ENCODE measurements around the gene HSPA12B.

Gene HSPA12B

GRCh38 chr20:3794701-3795420 is 62.4 kb downstream of the HSPA12B start:
- Histone ChIP-seq H3K27ac (ENCODE audit: low read depth, low read length, severe bottlenecking) (no peak overlapping the region), H3K4me3 (ENCODE audit: extremely low read depth, insufficient read depth, low read length, poor library complexity, severe bottlenecking) (no peak overlapping the region), H3K4me1 (ENCODE audit: control insufficient read depth, insufficient read depth, low read length, poor library complexity, severe bottlenecking) (peaks cover 21% of the 10 kb centered on the region), H3K36me3 (ENCODE audit: control insufficient read depth, insufficient read depth, low read length) (no peaks in the 10 kb centered on the region), H3K9me3 (ENCODE audit: control insufficient read depth, low read length) (no peaks in the 10 kb centered on the region)
- 87 to 94% methylated on average over 19 to 21 of the region's 25 CpGs for WGBS, 2 experiments (ENCODE audit: insufficient coverage in 2 of 2)

DNA sequence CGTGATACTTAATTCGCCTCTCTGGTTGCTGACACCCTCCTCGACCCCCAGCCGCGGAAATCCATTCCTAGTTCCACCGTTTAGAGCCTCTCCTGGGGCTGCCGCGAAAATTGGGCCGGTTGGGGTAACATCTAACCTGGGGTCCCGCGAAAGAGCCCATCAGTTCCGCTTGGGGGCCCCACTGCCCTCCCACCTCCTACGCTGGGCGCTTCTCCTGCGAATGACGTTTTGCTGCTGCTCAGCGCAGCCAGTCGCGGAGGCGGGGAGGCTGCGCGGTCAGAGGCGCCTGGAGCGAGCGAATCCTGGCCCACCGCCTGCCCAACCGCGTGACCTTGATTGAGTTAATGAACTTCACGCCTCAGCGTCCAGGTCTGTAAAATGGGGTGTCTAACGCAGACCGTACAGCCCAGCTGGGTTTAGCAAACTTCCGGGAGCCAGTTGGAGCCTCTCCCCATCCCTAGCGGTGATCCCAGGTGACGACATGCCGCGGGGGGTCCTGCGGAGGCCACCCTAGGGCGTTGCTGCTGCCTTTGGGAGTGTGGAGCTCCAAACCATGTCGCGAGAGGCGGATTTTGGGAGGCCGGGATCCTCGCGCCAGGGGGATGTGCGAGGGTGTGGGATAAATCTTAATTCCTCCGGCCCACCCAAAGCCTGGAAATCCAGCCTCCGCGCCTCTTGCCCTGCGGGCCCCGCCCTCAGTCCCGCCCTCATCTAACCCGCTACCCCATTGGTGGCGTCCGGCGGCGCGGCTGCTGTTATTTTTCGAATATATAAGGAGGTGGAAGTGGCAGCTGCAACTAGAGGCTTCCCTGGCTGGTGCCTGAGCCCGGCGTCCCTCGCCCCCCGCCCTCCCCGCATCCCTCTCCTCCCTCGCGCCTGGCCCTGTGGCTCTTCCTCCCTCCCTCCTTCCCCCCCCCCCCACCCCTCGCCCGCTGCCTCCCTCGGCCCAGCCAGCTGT is 63.3 kb downstream of the HSPA12B start, which contains the start of gene CDC25B:
Gene CDC25B, plus strand, starts transcription at position 800 of the 958 bp plus-strand sequence. CDS start 222 bp downstream, outside the sequence.
- Histone ChIP-seq H3K4me1 (ENCODE audit: control insufficient read depth, insufficient read depth, low read length, poor library complexity, severe bottlenecking) (peaks cover 25% of the 10 kb centered on the region), H3K27ac (ENCODE audit: low read depth, low read length, severe bottlenecking) (peak within 1 kb of the TSS; percentile 51), H3K36me3 (ENCODE audit: control insufficient read depth, insufficient read depth, low read length) (peaks cover 6% of the 10 kb centered on the region), H3K4me3 (ENCODE audit: extremely low read depth, insufficient read depth, low read length, poor library complexity, severe bottlenecking) (peak within 1 kb of the TSS; percentile 55), H3K9me3 (ENCODE audit: control insufficient read depth, low read length) (no peaks in the 10 kb centered on the region)
- WGBS, 2 experiments (ENCODE audit: insufficient coverage in 2 of 2) = 2 to 5% methylated on average over 40 of the region's 69 CpGs

DNA sequence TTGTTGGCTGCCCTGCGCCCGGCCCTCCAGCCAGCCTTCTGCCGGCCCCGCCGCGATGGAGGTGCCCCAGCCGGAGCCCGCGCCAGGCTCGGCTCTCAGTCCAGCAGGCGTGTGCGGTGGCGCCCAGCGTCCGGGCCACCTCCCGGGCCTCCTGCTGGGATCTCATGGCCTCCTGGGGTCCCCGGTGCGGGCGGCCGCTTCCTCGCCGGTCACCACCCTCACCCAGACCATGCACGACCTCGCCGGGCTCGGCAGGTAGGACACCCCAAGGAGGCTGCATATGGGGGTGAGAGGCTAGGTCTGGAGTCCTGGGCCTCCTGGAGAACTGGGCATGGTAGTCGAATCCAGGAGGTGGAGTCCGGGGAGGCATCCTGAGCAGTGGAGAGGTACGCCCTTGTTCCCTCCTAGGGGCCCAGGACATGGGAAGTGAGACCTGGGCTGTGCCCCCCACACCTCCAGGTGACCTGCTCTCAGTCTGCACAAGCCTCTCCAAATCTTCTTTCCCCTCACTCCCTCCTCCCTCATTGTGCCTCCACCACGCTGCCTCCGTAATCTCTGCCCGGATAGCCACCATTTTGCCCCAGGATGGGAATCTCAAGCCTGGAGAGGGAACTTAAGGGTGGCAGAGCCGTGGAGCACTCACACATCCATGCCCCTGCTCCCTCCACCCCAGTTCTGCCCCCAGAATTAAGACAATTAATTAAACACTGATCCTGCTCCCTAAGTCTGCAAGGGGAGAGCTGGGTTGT is 64.2 kb downstream of the HSPA12B start:
- Histone ChIP-seq H3K9me3 (ENCODE audit: control insufficient read depth, low read length) (no peaks in the 10 kb centered on the region), H3K4me3 (ENCODE audit: extremely low read depth, insufficient read depth, low read length, poor library complexity, severe bottlenecking) (peak overlapping the region; percentile 55), H3K36me3 (ENCODE audit: control insufficient read depth, insufficient read depth, low read length) (peaks cover 15% of the 10 kb centered on the region), H3K27ac (ENCODE audit: low read depth, low read length, severe bottlenecking) (no peak overlapping the region), H3K4me1 (ENCODE audit: control insufficient read depth, insufficient read depth, low read length, poor library complexity, severe bottlenecking) (peaks cover 25% of the 10 kb centered on the region)
- 3 to 13% methylated on average over 17 to 18 of the region's 33 CpGs for WGBS, 2 experiments (ENCODE audit: insufficient coverage in 2 of 2)

GRCh38 chr20:3797226-3797545 is 64.7 kb downstream of the HSPA12B start:
- no peak overlapping the region for H3K27ac ChIP-seq (ENCODE audit: low read depth, low read length, severe bottlenecking)
- no peaks in the 10 kb centered on the region for H3K9me3 ChIP-seq (ENCODE audit: control insufficient read depth, low read length)
- peaks cover 20% of the 10 kb centered on the region for H3K36me3 ChIP-seq (ENCODE audit: control insufficient read depth, insufficient read depth, low read length)
- H3K4me3 ChIP-seq (ENCODE audit: extremely low read depth, insufficient read depth, low read length, poor library complexity, severe bottlenecking) = peak overlapping the region; percentile 55
- WGBS, 2 experiments (ENCODE audit: insufficient coverage in 2 of 2) = 78 to 91% methylated on average over 4 of the region's 5 CpGs
- peaks cover 25% of the 10 kb centered on the region for H3K4me1 ChIP-seq (ENCODE audit: control insufficient read depth, insufficient read depth, low read length, poor library complexity, severe bottlenecking)

DNA sequence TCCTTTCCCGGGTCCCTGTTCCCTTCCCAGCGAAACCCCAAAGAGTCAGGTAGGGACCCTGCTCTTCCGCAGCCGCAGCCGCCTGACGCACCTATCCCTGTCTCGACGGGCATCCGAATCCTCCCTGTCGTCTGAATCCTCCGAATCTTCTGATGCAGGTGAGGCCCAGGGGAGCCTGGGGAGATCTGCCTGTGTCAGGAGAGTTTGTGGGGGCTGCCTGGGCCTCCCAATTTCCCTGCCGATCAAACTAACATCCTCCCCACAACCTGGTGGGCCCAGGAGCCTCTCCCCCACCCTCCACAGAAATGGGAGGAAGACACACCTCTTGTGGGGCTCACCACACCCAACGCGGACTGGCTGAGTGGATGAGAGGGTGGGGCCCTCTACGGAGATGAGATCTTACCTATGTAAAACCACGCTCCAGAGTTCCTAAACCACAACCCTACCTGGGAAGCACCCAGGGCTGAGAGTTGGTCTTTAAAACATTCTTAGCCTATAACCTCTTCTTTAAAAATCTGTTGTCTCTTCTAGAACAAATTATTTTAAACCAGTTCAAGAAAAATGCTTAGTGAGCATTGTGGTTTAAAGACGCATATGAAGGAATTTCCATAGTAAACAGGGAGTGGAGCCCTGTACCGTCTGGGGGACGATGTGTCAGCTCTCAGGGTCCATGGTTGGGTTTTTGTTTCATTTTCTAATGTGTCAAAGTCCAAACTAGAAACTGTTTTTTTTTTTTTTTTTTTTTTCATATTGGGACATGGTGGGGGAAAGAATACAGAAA is 65.3 kb downstream of the HSPA12B start:
- Histone ChIP-seq H3K4me1 (ENCODE audit: control insufficient read depth, insufficient read depth, low read length, poor library complexity, severe bottlenecking) (peaks cover 25% of the 10 kb centered on the region), H3K9me3 (ENCODE audit: control insufficient read depth, low read length) (no peaks in the 10 kb centered on the region), H3K4me3 (ENCODE audit: extremely low read depth, insufficient read depth, low read length, poor library complexity, severe bottlenecking) (peak overlapping the region; percentile 55), H3K27ac (ENCODE audit: low read depth, low read length, severe bottlenecking) (no peak overlapping the region), H3K36me3 (ENCODE audit: control insufficient read depth, insufficient read depth, low read length) (peaks cover 26% of the 10 kb centered on the region)
- WGBS, 2 experiments (ENCODE audit: insufficient coverage in 2 of 2) = 86 to 98% methylated on average over 11 to 16 of the region's 19 CpGs

DNA sequence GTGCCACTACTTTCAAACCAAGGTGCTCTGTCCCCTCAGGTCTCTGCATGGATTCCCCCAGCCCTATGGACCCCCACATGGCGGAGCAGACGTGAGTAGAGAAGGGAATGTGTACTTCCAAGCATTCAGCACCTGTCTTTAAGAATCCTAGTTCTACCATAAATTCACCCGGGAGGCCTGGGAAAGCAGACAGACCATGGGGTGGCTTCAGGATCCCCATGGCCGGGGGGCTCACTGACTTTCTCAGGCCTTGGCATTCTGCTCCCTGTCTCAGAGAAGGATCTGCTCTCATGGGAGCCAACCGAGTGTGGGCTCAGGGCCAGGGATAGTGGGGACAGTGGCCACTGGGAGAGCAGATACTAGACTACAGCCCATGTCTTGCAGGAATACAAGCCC is 65.9 kb downstream of the HSPA12B start:
- H3K4me1 ChIP-seq (ENCODE audit: control insufficient read depth, insufficient read depth, low read length, poor library complexity, severe bottlenecking) = peaks cover 25% of the 10 kb centered on the region
- no peak overlapping the region for H3K4me3 ChIP-seq (ENCODE audit: extremely low read depth, insufficient read depth, low read length, poor library complexity, severe bottlenecking)
- no peaks in the 10 kb centered on the region for H3K9me3 ChIP-seq (ENCODE audit: control insufficient read depth, low read length)
- H3K27ac ChIP-seq (ENCODE audit: low read depth, low read length, severe bottlenecking) = no peak overlapping the region
- WGBS, 2 experiments (ENCODE audit: insufficient coverage in 2 of 2) = 97 to 100% methylated on average over 1 to 3 of the region's 5 CpGs
- peaks cover 32% of the 10 kb centered on the region for H3K36me3 ChIP-seq (ENCODE audit: control insufficient read depth, insufficient read depth, low read length)

GRCh38 chr20:3798908-3799248 is 66.4 kb downstream of the HSPA12B start:
- Histone ChIP-seq H3K4me1 (ENCODE audit: control insufficient read depth, insufficient read depth, low read length, poor library complexity, severe bottlenecking) (peaks cover 25% of the 10 kb centered on the region), H3K36me3 (ENCODE audit: control insufficient read depth, insufficient read depth, low read length) (peaks cover 37% of the 10 kb centered on the region), H3K9me3 (ENCODE audit: control insufficient read depth, low read length) (no peaks in the 10 kb centered on the region), H3K4me3 (ENCODE audit: extremely low read depth, insufficient read depth, low read length, poor library complexity, severe bottlenecking) (no peak overlapping the region), H3K27ac (ENCODE audit: low read depth, low read length, severe bottlenecking) (no peak overlapping the region)
- 84 to 100% methylated on average over 2 to 3 of the region's 3 CpGs for WGBS, 2 experiments (ENCODE audit: insufficient coverage in 2 of 2)

GRCh38 chr20:3800256-3800877 is 67.9 kb downstream of the HSPA12B start:
- Histone ChIP-seq H3K27ac (ENCODE audit: low read depth, low read length, severe bottlenecking) (peak overlapping the region; percentile 48), H3K4me3 (ENCODE audit: extremely low read depth, insufficient read depth, low read length, poor library complexity, severe bottlenecking) (no peak overlapping the region), H3K4me1 (ENCODE audit: control insufficient read depth, insufficient read depth, low read length, poor library complexity, severe bottlenecking) (peaks cover 31% of the 10 kb centered on the region), H3K36me3 (ENCODE audit: control insufficient read depth, insufficient read depth, low read length) (peaks cover 48% of the 10 kb centered on the region), H3K9me3 (ENCODE audit: control insufficient read depth, low read length) (no peaks in the 10 kb centered on the region)
- 88 to 91% methylated on average over 13 to 18 of the region's 18 CpGs for WGBS, 2 experiments (ENCODE audit: insufficient coverage in 2 of 2)

DNA sequence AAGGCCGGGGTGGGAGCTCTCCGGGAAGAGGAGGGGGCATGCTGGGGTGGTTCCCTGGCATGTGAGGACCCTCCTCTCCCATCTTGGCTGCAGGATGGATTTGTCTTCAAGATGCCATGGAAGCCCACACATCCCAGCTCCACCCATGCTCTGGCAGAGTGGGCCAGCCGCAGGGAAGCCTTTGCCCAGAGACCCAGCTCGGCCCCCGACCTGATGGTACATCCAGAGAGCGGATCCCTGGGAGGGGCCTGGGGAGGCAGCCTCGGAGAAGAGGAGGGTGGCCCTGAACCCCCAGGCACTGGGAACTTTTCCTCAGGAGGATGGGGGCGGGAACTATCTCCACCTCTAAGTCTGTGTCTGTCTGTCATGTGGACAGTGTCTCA is 68.4 kb downstream of the HSPA12B start:
- no peak overlapping the region for H3K4me3 ChIP-seq (ENCODE audit: extremely low read depth, insufficient read depth, low read length, poor library complexity, severe bottlenecking)
- peaks cover 36% of the 10 kb centered on the region for H3K4me1 ChIP-seq (ENCODE audit: control insufficient read depth, insufficient read depth, low read length, poor library complexity, severe bottlenecking)
- H3K27ac ChIP-seq (ENCODE audit: low read depth, low read length, severe bottlenecking) = no peak overlapping the region
- 90 to 94% methylated on average over 5 to 8 of the region's 8 CpGs for WGBS, 2 experiments (ENCODE audit: insufficient coverage in 2 of 2)
- no peaks in the 10 kb centered on the region for H3K9me3 ChIP-seq (ENCODE audit: control insufficient read depth, low read length)
- peaks cover 51% of the 10 kb centered on the region for H3K36me3 ChIP-seq (ENCODE audit: control insufficient read depth, insufficient read depth, low read length)
